Esophagus (tissue), 2 donors: ENCODE results near the gene AKT1S1. TPM values are rescaled to one million over a fixed set of nuclear protein-coding genes. Genes with fewer than 3 reads are reported as not detected.
"Not testable (repeated sequence)": the region's sequence is repeated elsewhere in the genome, so short reads cannot be mapped to it uniquely, and the experiment has no call there.

Experiments used
- H3K27ac ChIP-seq, 2 donors: one replicate each; pipeline ENCODE4 v1.5.1; 2013; ENCODE audit warnings: low read depth in 2 of 2, mild to moderate bottlenecking in 2 of 2, inconsistent platforms in 1 of 2, low read length in 1 of 2, moderate library complexity in 1 of 2
- H3K27me3 ChIP-seq, 2 donors: one replicate each; pipeline ENCODE4 v1.6.1; 2013; ENCODE audit warnings: low read length in 2 of 2, control low read depth in 1 of 2, mild to moderate bottlenecking in 1 of 2; ENCODE audit not compliant: insufficient read depth in 2 of 2, control insufficient read depth in 1 of 2
- H3K36me3 ChIP-seq, 2 donors: one replicate each; pipeline ENCODE4 v1.6.1; 2013; ENCODE audit warnings: low read length in 1 of 2; ENCODE audit not compliant: control insufficient read depth in 2 of 2, insufficient read depth in 2 of 2
- H3K4me1 ChIP-seq, 2 donors: one replicate each; pipeline ENCODE4 v1.6.1; 2013; ENCODE audit warnings: low read length in 1 of 2; ENCODE audit not compliant: control insufficient read depth in 2 of 2, insufficient read depth in 2 of 2
- H3K4me3 ChIP-seq, 2 donors: one replicate each; pipeline ENCODE4 v1.5.1; 2013; ENCODE audit warnings: low read length in 2 of 2, mild to moderate bottlenecking in 2 of 2, low read depth in 1 of 2, moderate library complexity in 1 of 2
- H3K9me3 ChIP-seq, 2 donors: one replicate each; pipeline ENCODE4 v1.6.1; 2013; ENCODE audit warnings: mild to moderate bottlenecking in 2 of 2, low read depth in 1 of 2, low read length in 1 of 2, moderate library complexity in 1 of 2; ENCODE audit not compliant: control insufficient read depth in 2 of 2, insufficient read depth in 1 of 2
- WGBS, 2 donors: extraction: QIAGEN DNeasy Blood & Tissue Kit; methylation state at CpG; one replicate each; pipeline ENCODE4 v1.1.7; 2013; 5-methylcytosine and 5-hydroxymethylcytosine counted together
- polyA plus RNA-seq, 2 donors: library from polyadenylated mRNA; stranded (reverse); fragments of 200-250 nt; gene quantifications; one replicate each; pipeline ENCODE4 v1.2.3, GENCODE V29; 2013
- donor health status: healthy with polysubstance abuse.
- donor health status: Bipolar disorder and iron deficiency.

AKT1S1 gene
- polyA plus RNA-seq, 2 donors, result 33.8 to 46.9 TPM

DNA sequence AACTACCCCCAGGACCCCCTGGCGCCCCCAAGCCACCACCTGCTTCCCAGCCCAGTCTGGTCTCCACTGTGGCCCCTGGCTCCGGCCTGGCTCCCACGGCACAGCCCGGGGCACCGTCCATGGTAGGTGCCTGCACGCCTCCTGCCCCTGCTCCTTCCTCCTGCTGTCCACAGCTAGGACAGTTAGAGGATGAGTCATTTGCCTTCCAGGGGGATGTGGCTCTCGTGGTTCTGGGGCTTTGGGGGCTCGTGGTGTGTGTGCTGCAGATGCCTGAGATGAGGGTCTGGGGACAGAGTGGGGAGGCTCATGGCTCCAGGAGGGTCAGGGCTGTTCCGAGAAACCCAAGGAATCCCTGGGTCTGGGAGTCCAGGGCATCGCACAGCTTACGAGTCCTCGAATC lies 46.4 kb downstream of the AKT1S1 start:
- H3K9me3 ChIP-seq, result no peaks in the 10 kb centered on the region
- WGBS, 2 donors, result 91 to 95% methylated on average over 12 of the region's 12 CpGs
- H3K4me3 ChIP-seq, result no peak overlapping the region
- H3K27me3 ChIP-seq, result no peaks in the 10 kb centered on the region
- peaks cover 16 to 67% of the 10 kb centered on the region in 2 donors for H3K36me3 ChIP-seq
- no peaks in the 10 kb centered on the region for H3K4me1 ChIP-seq
- H3K27ac ChIP-seq, result no peak overlapping the region

- H3K9me3 ChIP-seq, result no peaks in the 10 kb centered on the region
- H3K4me3 ChIP-seq, result no peak overlapping the region
- no peaks in the 10 kb centered on the region for H3K4me1 ChIP-seq
- peaks cover 13 to 60% of the 10 kb centered on the region in 2 donors for H3K36me3 ChIP-seq
- no peak overlapping the region for H3K27ac ChIP-seq
- WGBS, 2 donors, result 94 to 96% methylated on average over 18 of the region's 18 CpGs
- H3K27me3 ChIP-seq, result no peaks in the 10 kb centered on the region
Measured at GRCh38 chr19:49829721-49830120, 47.4 kb downstream of the AKT1S1 start.

GRCh38 chr19:49829200-49829599 lies 48.0 kb downstream of the AKT1S1 start:
- Histone ChIP-seq H3K4me1 (no peaks in the 10 kb centered on the region), H3K27ac (no peak overlapping the region), H3K36me3 (peaks cover 8 to 55% of the 10 kb centered on the region in 2 donors), H3K27me3 (no peaks in the 10 kb centered on the region), H3K9me3 (no peaks in the 10 kb centered on the region), H3K4me3 (no peak overlapping the region)
- 87 to 92% methylated on average over 8 of the region's 8 CpGs for WGBS, 2 donors

DNA sequence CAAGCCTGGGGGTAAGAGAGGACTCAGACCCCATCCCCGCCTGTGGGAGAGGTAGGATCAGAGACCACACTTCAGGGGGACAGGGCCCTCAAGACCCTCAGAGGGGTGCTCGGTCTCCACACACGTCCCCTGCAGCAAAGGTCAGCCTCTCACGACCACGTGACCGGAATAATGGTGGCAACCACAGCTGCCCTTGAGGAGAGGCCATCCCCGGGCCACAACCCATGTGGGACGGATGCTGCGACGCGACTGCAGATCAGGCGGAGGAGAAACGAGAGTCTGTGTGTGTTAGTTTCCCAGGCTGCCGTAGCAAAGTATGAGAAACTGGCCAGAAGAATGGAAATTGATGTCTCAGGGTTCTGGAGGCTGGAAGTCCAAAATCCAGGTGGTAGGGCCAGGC lies 50.1 kb downstream of the AKT1S1 start:
- Histone ChIP-seq H3K27ac (no peak overlapping the region), H3K27me3 (no peaks in the 10 kb centered on the region), H3K4me3 (no peak overlapping the region), H3K9me3 (no peaks in the 10 kb centered on the region), H3K36me3 (peaks cover 5 to 49% of the 10 kb centered on the region in 2 donors), H3K4me1 (no peaks in the 10 kb centered on the region)
- WGBS, 2 donors, result 91 to 92% methylated on average over 14 of the region's 14 CpGs

- no peak overlapping the region for H3K27ac ChIP-seq
- H3K27me3 ChIP-seq, result no peaks in the 10 kb centered on the region
- no peak overlapping the region for H3K4me3 ChIP-seq
- no peaks in the 10 kb centered on the region for H3K9me3 ChIP-seq
- 90 to 93% methylated on average over 6 of the region's 6 CpGs for WGBS, 2 donors
- no peaks in the 10 kb centered on the region for H3K4me1 ChIP-seq
- H3K36me3 ChIP-seq, result peaks cover 0 to 32% of the 10 kb centered on the region in 2 donors
Measured at GRCh38 chr19:49824662-49825061, 52.5 kb downstream of the AKT1S1 start.

- H3K4me1 ChIP-seq, result peaks cover 4 to 7% of the 10 kb centered on the region in 2 donors
- no peaks in the 10 kb centered on the region for H3K9me3 ChIP-seq
- H3K36me3 ChIP-seq, result peaks cover 0 to 25% of the 10 kb centered on the region in 2 donors
- no peaks in the 10 kb centered on the region for H3K27me3 ChIP-seq
- no peak overlapping the region for H3K4me3 ChIP-seq
- H3K27ac ChIP-seq, result no peak overlapping the region
- WGBS, 2 donors, result 86 to 94% methylated on average over 12 of the region's 12 CpGs
Measured at GRCh38 chr19:49823472-49823871, 53.7 kb downstream of the AKT1S1 start.

- 69 to 82% methylated on average over 10 of the region's 10 CpGs for WGBS, 2 donors
- Histone ChIP-seq H3K27ac (no peak overlapping the region), H3K4me3 (no peak overlapping the region)
Measured at GRCh38 chr19:49820125-49820524, 57.0 kb downstream of the AKT1S1 start.

GRCh38 chr19:49819452-49820115 lies 57.6 kb downstream of the AKT1S1 start:
- H3K27me3 ChIP-seq, H3K27ac ChIP-seq, H3K9me3 ChIP-seq, H3K4me1 ChIP-seq: not testable (repeated sequence)
- Histone ChIP-seq H3K4me3 (peak overlapping the region; percentile 74 to 85), H3K36me3 (peaks cover 0 to 11% of the 10 kb centered on the region in 2 donors)
- WGBS, 2 donors, result 75 to 77% methylated on average over 7 of the region's 7 CpGs

More at GRCh38 chr19:49820125-49820524, 57.0 kb downstream of the AKT1S1 start:
- no peaks in the 10 kb centered on the region for H3K27me3 ChIP-seq
- peaks cover 0 to 11% of the 10 kb centered on the region in 2 donors for H3K36me3 ChIP-seq
- H3K4me1 ChIP-seq, result peaks cover 4 to 7% of the 10 kb centered on the region in 2 donors
- no peaks in the 10 kb centered on the region for H3K9me3 ChIP-seq
